ENCODE measurements around the gene RASL10A.

The RASL10A gene

GRCh38 chr22:29337631-29338284, 22.3 kb upstream of the RASL10A start:
- no peak for DNase-seq

- DNase-seq = no peak
Observed at GRCh38 chr22:29336751-29337490, 21.4 kb upstream of the RASL10A start.

- no peak for DNase-seq
Observed at GRCh38 chr22:29335656-29336055, 20.2 kb upstream of the RASL10A start.

- no peak for DNase-seq
Observed at GRCh38 chr22:29334696-29335344, 19.3 kb upstream of the RASL10A start.

GRCh38 chr22:29334148-29334547, 18.7 kb upstream of the RASL10A start:
- DNase-seq = no peak

GRCh38 chr22:29332886-29333496, 17.5 kb upstream of the RASL10A start:
- no peak for DNase-seq

GRCh38 chr22:29331658-29332300, 16.3 kb upstream of the RASL10A start:
- no peak for DNase-seq

- no peak for DNase-seq
Observed at GRCh38 chr22:29331213-29331612, 15.7 kb upstream of the RASL10A start.

- DNase-seq = no peak
Observed at GRCh38 chr22:29330753-29331152, 15.3 kb upstream of the RASL10A start.

- no peak for DNase-seq
Observed at GRCh38 chr22:29330291-29330690, 14.8 kb upstream of the RASL10A start.

GRCh38 chr22:29329581-29329980, 14.1 kb upstream of the RASL10A start:
- DNase-seq = no peak

GRCh38 chr22:29328566-29329500, 13.3 kb upstream of the RASL10A start:
- no peak for DNase-seq

GRCh38 chr22:29328055-29328454, 12.6 kb upstream of the RASL10A start:
- DNase-seq = no peak

GRCh38 chr22:29327089-29327764, 11.7 kb upstream of the RASL10A start:
- no peak for DNase-seq

- no peak for DNase-seq
Observed at GRCh38 chr22:29326481-29326880, 11.0 kb upstream of the RASL10A start.

- DNase-seq = no peak
Observed at GRCh38 chr22:29325785-29326315, 10.4 kb upstream of the RASL10A start.

GRCh38 chr22:29325356-29325755, 9.9 kb upstream of the RASL10A start:
- no peak for DNase-seq

- DNase-seq = no peak
Observed at GRCh38 chr22:29323641-29324040, 8.1 kb upstream of the RASL10A start.

- DNase-seq = no peak
Observed at GRCh38 chr22:29320546-29320945, 5.0 kb upstream of the RASL10A start.

- DNase-seq = no peak
Observed at GRCh38 chr22:29319072-29319471, 3.6 kb upstream of the RASL10A start.

GRCh38 chr22:29317827-29318454, 2.4 kb upstream of the RASL10A start:
- DNase-seq = no peak

Data from NCI-H1092 (cell line).